ENCODE data around the gene PCDHGB3. TPM values are rescaled to one million over a fixed set of nuclear protein-coding genes. Genes with fewer than 3 reads are reported as not detected.
"Not testable (repeated sequence)": the region's sequence is repeated elsewhere in the genome, so short reads cannot be mapped to it uniquely, and the experiment has no call there.

The PCDHGB3 gene
- total and polyA plus RNA-seq, 4 donors: 6.0 to 8.4 (median 7.7) TPM

DNA sequence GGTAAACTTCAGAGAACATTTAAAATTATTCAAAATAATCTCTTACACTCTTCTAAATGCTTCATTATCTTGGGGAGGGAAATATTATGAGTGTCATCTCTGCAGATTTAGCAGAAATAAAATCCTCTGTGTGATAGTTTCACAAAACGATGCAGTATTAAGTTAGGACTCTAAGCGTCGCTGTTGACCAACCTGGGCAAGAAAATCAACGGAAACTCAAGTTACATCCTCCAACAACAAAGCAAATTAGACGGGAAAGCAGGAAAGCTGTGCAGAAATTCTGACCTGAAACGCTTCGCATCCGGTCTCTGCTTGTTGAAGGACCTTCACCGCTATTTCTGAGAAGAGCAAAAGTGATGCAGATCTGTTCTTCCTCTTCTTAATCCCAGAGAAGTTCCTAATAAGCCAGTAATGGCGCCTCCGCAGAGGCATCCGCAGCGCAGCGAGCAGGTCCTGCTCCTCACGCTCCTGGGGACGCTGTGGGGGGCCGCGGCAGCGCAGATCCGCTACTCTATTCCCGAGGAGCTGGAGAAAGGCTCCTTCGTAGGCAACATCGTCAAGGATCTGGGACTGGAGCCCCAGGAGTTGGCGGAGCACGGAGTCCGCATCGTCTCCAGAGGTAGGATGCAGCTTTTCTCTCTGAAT, 3.8 kb downstream of the PCDHGB3 start, which contains the start of gene PCDHGA6:
Gene PCDHGA6, plus strand, starts transcription at position 219 of the 645 bp plus-strand sequence. Its CDS starts 193 bp downstream, at position 412.
- Histone ChIP-seq H3K36me3 (ENCODE audit: control insufficient read depth, insufficient read depth, low read length) (peaks cover 19% of the 10 kb centered on the region), H3K9me3 (ENCODE audit: control insufficient read depth, insufficient read depth, low read length) (peaks cover 53% of the 10 kb centered on the region), H3K27ac (ENCODE audit: low read depth, low read length) (no peak within 1 kb of the TSS), H3K4me3 (ENCODE audit: low read depth, low read length) (peak within 1 kb of the TSS; percentile 20), H3K27me3 (ENCODE audit: control insufficient read depth, insufficient read depth, low read length) (no peaks in the 10 kb centered on the region), H3K4me1 (ENCODE audit: control insufficient read depth, insufficient read depth, low read length) (peaks cover 12% of the 10 kb centered on the region)
- peak in 2 of 6 donors; percentile 51 to 70 for DNase-seq (ENCODE audit: low read depth in 4 of 6, low spot score in 6 of 6)
- WGBS (ENCODE audit: insufficient coverage): 10% methylated on average over 27 of the region's 27 CpGs

DNA sequence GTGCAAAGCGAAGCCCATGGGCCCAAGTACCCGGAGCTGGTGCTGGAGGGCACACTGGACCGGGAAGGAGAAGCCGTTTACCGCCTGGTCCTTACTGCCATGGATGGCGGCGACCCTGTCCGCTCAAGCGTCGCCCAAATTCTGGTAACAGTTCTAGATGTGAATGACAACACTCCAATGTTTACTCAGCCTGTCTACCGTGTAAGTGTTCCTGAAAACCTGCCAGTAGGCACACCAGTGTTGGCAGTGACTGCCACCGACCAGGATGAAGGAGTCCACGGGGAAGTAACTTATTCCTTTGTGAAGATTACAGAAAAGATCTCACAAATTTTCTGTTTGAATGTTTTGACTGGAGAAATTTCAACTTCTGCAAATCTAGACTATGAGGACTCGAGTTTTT, 4.6 kb downstream of the PCDHGB3 start:
- H3K36me3 ChIP-seq (ENCODE audit: control insufficient read depth, insufficient read depth, low read length): peaks cover 19% of the 10 kb centered on the region
- no peak for DNase-seq (ENCODE audit: low read depth in 4 of 6, low spot score in 6 of 6)
- no peak overlapping the region for H3K4me3 ChIP-seq (ENCODE audit: low read depth, low read length)
- H3K27ac ChIP-seq (ENCODE audit: low read depth, low read length): no peak overlapping the region
- 56% methylated on average over 14 of the region's 14 CpGs for WGBS (ENCODE audit: insufficient coverage)
- H3K4me1 ChIP-seq (ENCODE audit: control insufficient read depth, insufficient read depth, low read length): peaks cover 12% of the 10 kb centered on the region
- H3K9me3 ChIP-seq (ENCODE audit: control insufficient read depth, insufficient read depth, low read length): peaks cover 59% of the 10 kb centered on the region
- no peaks in the 10 kb centered on the region for H3K27me3 ChIP-seq (ENCODE audit: control insufficient read depth, insufficient read depth, low read length)

DNA sequence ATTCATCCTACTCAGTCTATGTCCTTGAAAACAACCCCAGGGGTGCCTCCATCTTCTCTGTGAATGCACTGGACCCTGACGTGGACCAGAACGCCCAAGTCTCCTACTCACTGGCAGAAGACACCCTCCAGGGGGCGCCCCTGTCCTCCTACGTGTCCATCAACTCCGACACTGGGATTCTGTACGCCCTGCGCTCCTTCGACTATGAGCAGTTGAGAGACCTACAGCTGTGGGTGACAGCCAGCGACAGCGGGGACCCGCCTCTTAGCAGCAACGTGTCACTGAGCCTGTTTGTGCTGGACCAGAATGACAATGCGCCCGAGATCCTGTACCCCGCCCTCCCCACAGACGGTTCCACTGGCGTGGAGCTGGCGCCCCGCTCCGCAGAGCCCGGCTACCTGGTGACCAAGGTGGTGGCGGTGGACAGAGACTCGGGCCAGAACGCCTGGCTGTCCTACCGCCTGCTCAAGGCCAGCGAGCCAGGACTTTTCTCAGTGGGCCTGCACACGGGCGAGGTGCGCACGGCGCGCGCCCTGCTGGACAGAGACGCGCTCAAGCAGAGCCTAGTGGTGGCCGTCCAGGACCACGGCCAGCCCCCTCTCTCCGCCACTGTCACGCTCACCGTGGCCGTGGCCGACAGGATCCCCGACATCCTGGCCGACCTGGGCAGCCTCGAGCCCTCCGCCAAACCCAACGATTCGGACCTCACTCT, 5.6 kb downstream of the PCDHGB3 start:
- H3K27ac ChIP-seq (ENCODE audit: low read depth, low read length); DNase-seq (ENCODE audit: low read depth in 4 of 6, low spot score in 6 of 6); H3K4me3 ChIP-seq (ENCODE audit: low read depth, low read length); H3K27me3 ChIP-seq (ENCODE audit: control insufficient read depth, insufficient read depth, low read length): not testable (repeated sequence)
- peaks cover 57% of the 10 kb centered on the region for H3K9me3 ChIP-seq (ENCODE audit: control insufficient read depth, insufficient read depth, low read length)
- 34% methylated on average over 35 of the region's 48 CpGs for WGBS (ENCODE audit: insufficient coverage)
- H3K4me1 ChIP-seq (ENCODE audit: control insufficient read depth, insufficient read depth, low read length): peaks cover 12% of the 10 kb centered on the region
- H3K36me3 ChIP-seq (ENCODE audit: control insufficient read depth, insufficient read depth, low read length): peaks cover 19% of the 10 kb centered on the region

DNA sequence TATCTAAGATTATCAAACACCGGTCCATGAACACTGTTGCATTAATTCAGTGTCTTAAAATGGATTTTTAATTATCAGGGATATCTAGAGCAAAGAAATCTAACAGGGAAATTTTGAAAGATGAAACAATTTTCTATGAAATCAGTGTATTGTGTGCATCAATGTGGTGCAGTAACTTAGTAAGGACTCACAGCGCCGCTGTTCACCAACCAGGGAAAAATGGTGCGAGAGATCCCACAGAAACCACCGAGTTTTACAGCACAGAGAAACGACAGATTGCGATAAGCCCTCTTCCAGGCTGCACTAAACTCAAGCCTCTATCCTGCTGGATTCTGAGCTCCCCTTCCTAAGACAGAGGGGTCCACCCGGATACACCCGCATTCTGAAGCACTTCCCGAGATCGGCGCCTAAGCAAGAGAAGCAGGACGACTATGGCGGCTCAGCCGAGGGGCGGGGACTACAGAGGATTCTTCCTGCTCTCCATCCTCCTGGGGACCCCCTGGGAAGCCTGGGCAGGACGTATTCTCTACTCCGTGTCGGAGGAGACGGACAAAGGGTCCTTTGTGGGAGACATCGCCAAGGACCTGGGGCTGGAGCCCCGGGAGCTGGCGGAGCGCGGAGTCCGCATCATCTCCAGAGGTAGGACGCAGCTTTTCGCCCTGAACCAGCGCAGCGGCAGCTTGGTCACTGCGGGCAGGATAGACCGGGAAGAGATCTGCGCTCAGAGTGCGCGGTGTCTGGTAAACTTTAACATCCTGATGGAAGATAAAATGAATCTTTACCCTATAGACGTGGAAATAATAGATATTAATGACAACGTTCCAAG, 12.6 kb downstream of the PCDHGB3 start, which contains the start of gene PCDHGA7:
Gene PCDHGA7, plus strand, starts transcription at position 274 of the 826 bp plus-strand sequence. Its CDS starts 158 bp downstream, at position 432.
- no peaks in the 10 kb centered on the region for H3K4me1 ChIP-seq (ENCODE audit: control insufficient read depth, insufficient read depth, low read length)
- 10% methylated on average over 31 of the region's 37 CpGs for WGBS (ENCODE audit: insufficient coverage)
- H3K27me3 ChIP-seq (ENCODE audit: control insufficient read depth, insufficient read depth, low read length): no peaks in the 10 kb centered on the region
- H3K9me3 ChIP-seq (ENCODE audit: control insufficient read depth, insufficient read depth, low read length): peaks cover 51% of the 10 kb centered on the region
- peak in 2 of 6 donors; percentile 9 to 10 for DNase-seq (ENCODE audit: low read depth in 4 of 6, low spot score in 6 of 6)
- no peak within 1 kb of the TSS for H3K4me3 ChIP-seq (ENCODE audit: low read depth, low read length)
- H3K27ac ChIP-seq (ENCODE audit: low read depth, low read length): no peak within 1 kb of the TSS
- peaks cover 11% of the 10 kb centered on the region for H3K36me3 ChIP-seq (ENCODE audit: control insufficient read depth, insufficient read depth, low read length)

DNA sequence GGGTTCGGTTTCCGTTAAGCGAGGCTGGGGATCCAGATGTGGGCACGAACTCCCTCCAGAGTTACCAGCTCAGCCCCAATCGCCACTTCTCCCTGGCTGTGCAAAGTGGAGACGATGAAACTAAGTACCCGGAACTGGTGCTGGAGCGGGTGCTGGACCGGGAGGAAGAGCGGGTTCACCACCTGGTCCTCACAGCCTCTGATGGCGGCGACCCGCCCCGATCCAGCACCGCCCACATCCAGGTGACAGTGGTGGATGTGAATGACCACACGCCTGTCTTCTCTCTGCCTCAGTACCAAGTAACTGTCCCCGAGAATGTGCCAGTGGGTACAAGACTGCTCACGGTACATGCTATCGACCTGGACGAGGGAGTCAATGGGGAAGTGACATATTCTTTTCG, 13.3 kb downstream of the PCDHGB3 start:
- H3K36me3 ChIP-seq (ENCODE audit: control insufficient read depth, insufficient read depth, low read length): peaks cover 11% of the 10 kb centered on the region
- peaks cover 53% of the 10 kb centered on the region for H3K9me3 ChIP-seq (ENCODE audit: control insufficient read depth, insufficient read depth, low read length)
- H3K4me3 ChIP-seq (ENCODE audit: low read depth, low read length): no peak overlapping the region
- 20% methylated on average over 16 of the region's 21 CpGs for WGBS (ENCODE audit: insufficient coverage)
- no peak overlapping the region for H3K27ac ChIP-seq (ENCODE audit: low read depth, low read length)
- DNase-seq (ENCODE audit: low read depth in 4 of 6, low spot score in 6 of 6): no peak
- no peaks in the 10 kb centered on the region for H3K27me3 ChIP-seq (ENCODE audit: control insufficient read depth, insufficient read depth, low read length)
- no peaks in the 10 kb centered on the region for H3K4me1 ChIP-seq (ENCODE audit: control insufficient read depth, insufficient read depth, low read length)

DNA sequence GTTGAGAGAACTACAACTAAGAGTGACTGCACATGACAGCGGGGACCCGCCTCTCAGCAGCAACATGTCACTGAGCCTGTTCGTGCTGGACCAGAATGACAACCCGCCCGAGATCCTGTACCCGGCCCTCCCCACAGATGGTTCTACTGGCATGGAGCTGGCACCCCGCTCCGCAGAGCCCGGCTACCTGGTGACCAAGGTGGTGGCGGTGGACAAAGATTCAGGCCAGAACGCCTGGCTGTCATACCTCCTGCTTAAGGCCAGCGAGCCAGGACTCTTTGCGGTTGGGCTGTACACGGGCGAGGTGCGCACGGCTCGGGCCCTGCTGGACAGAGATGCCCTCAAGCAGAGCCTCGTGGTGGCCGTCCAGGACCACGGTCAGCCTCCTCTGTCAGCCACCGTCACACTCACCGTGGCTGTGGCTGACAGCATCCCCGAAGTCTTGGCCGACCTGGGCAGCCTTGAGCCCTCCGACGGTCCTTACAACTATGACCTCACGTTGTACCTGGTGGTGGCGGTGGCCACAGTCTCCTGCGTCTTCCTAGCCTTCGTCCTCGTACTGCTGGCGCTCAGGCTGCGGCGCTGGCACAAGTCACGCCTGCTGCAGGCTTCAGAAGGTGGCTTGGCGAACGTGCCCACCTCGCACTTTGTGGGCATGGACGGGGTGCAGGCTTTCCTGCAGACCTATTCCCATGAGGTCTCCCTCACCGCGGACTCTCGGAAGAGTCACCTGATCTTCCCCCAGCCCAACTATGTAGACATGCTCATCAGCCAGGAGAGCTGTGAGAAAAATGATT, 14.6 kb downstream of the PCDHGB3 start:
- no peak for DNase-seq (ENCODE audit: low read depth in 4 of 6, low spot score in 6 of 6)
- Histone ChIP-seq H3K27me3 (ENCODE audit: control insufficient read depth, insufficient read depth, low read length) (no peaks in the 10 kb centered on the region), H3K27ac (ENCODE audit: low read depth, low read length) (no peak overlapping the region), H3K36me3 (ENCODE audit: control insufficient read depth, insufficient read depth, low read length) (peaks cover 16% of the 10 kb centered on the region), H3K9me3 (ENCODE audit: control insufficient read depth, insufficient read depth, low read length) (peaks cover 56% of the 10 kb centered on the region), H3K4me1 (ENCODE audit: control insufficient read depth, insufficient read depth, low read length) (no peaks in the 10 kb centered on the region), H3K4me3 (ENCODE audit: low read depth, low read length) (no peak overlapping the region)
- WGBS (ENCODE audit: insufficient coverage): 44% methylated on average over 40 of the region's 43 CpGs

DNA sequence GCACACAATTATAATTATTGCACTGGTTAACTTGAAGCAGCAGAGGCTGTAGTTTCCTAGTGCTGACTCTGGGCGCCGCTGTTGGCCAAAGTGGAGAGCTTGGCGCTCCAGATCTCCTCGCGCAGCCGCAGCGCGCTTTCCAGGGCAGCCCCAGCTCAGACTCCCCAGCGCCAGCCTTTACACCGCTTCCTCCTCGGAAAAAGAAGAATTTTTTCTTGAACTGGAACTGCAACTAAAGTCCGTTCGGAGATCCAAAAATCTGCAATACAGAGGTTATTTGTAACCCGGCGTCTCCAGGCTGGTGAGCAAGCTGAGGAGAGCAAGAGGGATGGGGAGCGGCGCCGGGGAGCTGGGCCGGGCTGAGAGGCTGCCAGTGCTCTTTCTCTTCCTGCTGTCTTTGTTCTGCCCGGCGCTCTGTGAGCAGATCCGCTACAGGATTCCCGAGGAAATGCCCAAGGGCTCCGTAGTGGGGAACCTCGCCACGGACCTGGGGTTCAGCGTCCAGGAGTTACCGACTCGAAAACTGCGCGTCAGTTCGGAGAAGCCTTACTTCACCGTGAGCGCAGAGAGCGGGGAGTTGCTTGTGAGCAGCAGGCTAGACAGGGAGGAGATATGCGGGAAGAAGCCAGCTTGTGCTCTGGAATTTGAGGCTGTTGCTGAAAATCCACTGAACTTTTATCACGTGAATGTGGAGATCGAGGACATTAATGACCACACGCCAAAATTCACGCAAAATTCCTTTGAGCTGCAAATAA, 17.7 kb downstream of the PCDHGB3 start, which contains the start of gene PCDHGB4:
Gene PCDHGB4, plus strand, starts transcription at position 142 of the 755 bp plus-strand sequence. Its CDS starts 187 bp downstream, at position 329.
- not testable (repeated sequence) for H3K4me3 ChIP-seq (ENCODE audit: low read depth, low read length); H3K27ac ChIP-seq (ENCODE audit: low read depth, low read length); H3K27me3 ChIP-seq (ENCODE audit: control insufficient read depth, insufficient read depth, low read length); H3K4me1 ChIP-seq (ENCODE audit: control insufficient read depth, insufficient read depth, low read length)
- Histone ChIP-seq H3K36me3 (ENCODE audit: control insufficient read depth, insufficient read depth, low read length) (peaks cover 19% of the 10 kb centered on the region), H3K9me3 (ENCODE audit: control insufficient read depth, insufficient read depth, low read length) (peaks cover 67% of the 10 kb centered on the region)
- WGBS (ENCODE audit: insufficient coverage): 5% methylated on average over 10 of the region's 40 CpGs
- DNase-seq (ENCODE audit: low read depth in 4 of 6, low spot score in 6 of 6): peak in 1 of 6 donors; percentile 10

DNA sequence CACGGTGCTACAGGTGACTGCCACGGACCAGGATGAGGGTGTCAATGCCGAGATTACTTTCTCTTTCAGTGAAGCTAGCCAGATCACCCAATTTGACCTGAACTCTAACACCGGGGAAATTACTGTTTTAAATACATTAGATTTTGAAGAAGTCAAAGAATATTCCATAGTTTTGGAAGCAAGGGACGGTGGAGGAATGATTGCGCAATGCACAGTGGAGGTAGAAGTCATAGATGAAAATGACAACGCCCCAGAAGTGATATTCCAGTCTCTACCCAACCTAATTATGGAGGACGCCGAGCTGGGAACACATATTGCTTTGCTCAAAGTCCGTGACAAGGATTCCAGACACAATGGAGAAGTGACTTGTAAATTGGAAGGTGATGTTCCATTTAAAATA, 18.6 kb downstream of the PCDHGB3 start:
- no peak for DNase-seq (ENCODE audit: low read depth in 4 of 6, low spot score in 6 of 6)
- H3K36me3 ChIP-seq (ENCODE audit: control insufficient read depth, insufficient read depth, low read length): peaks cover 23% of the 10 kb centered on the region

More for the DNA sequence above, 18.6 kb downstream of the PCDHGB3 start:
- Histone ChIP-seq H3K4me3 (ENCODE audit: low read depth, low read length) (no peak overlapping the region), H3K27ac (ENCODE audit: low read depth, low read length) (no peak overlapping the region), H3K9me3 (ENCODE audit: control insufficient read depth, insufficient read depth, low read length) (peaks cover 68% of the 10 kb centered on the region), H3K4me1 (ENCODE audit: control insufficient read depth, insufficient read depth, low read length) (no peaks in the 10 kb centered on the region), H3K27me3 (ENCODE audit: control insufficient read depth, insufficient read depth, low read length) (no peaks in the 10 kb centered on the region)
- WGBS (ENCODE audit: insufficient coverage): 40% methylated on average over 3 of the region's 10 CpGs
